HG03139 (cell line): ENCODE measurements around the gene SMNDC1.
"Not testable (repeated sequence)": the region's sequence is repeated elsewhere in the genome, so short reads cannot be mapped to it uniquely, and the experiment has no call there.

ENCODE experiments used
- ATAC-seq: cut with Tn5 transposase; IDR thresholded peaks from one replicate; pipeline ENCODE4 v1.9.1; 2021; ENCODE audit not compliant: unreplicated experiment

SMNDC1 gene

GRCh38 chr10:110258542-110258941, 46.2 kb downstream of the SMNDC1 start:
- ATAC-seq, result no peak

DNA sequence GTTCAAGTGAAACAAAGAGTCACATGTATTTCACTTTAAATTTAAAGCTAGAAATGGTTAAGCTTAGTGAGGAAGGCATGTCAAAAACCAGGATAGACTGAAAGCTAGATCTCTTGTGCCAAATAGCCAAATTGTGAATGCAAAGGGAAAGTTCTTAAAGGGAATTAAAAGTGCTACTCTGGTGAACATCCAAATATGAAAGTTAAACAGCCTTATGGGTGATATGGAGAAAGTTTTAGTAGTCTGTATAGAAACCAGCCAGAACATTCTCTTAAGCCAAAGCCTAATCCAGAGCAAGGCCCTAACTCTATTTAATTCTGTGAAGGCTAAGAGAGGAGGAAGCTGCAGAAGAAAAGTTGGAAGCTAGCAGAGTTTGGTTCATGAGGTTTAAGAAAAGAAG, 50.3 kb downstream of the SMNDC1 start:
- ATAC-seq, result no peak

DNA sequence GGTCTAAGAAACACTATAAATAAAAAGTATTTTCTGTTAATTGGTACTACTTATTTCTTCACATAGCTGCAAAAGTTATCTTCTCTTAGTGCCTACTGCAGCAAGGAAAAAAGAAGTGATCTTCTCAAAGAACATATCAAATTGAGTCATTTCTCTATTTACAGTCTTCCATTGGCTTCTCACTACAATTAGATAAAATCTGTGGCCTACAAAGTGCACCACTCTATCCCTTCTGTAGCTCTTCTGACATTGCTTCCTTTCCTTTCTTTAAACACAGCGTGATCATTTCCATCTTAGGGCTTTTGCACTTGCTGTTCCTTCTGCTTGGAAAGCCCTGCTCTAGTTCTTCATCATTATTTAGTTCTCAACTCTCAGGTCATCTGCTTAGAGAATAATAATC, 52.6 kb downstream of the SMNDC1 start:
- ATAC-seq, result no peak

DNA sequence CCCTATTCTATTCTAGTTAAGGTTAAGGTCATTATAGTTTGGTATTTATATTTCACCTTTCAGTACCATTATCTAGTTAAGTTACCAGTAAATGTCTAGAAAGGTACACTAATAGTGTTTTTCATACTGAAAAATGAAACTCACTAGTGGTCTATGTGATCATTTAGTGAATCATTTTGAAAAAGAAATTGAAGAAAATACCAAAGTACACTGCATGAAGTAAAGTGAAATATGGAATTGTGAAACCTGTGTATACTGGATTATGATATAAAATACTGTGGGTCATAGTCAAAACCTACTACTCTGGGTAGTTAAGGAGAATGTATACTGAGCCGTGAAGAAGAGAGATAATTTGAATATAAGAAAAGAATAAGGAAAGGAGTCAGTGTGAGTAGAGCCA, 53.3 kb downstream of the SMNDC1 start:
- peak; percentile 78 for ATAC-seq

DNA sequence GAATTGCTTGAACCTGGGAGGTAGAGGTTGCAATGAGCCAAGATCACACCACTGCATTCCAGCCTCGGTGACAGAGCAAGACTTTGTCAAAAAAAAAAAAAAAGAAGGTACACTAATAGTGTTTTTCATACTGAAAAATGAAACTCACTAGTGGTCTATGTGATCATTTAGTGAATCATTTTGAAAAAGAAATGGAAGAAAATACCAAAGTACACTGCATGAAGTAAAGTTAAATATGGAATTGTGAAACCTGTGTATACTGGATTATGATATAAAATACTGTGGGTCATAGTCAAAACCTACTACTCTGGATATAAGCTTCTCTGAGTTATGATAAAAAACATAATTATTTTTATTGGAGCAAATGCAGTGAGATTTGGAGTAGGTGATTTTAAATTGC, 55.2 kb downstream of the SMNDC1 start:
- peak; percentile 58 for ATAC-seq

DNA sequence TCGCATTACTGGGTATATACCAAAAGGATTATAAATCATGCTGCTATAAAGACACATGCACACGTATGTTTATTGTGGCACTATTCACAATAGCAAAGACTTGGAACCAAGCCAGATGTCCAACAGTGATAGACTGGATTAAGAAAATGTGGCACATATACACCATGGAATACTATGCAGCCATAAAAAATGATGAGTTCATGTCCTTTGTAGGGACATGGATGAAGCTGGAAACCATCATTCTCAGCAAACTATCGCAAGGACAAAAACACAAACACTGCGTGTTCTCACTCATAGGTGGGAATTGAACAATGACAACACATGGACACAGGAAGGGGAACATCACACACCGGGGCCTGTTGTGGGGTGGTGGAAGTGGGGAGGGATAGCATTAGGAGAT, 56.9 kb downstream of the SMNDC1 start:
- not testable (repeated sequence) for ATAC-seq

DNA sequence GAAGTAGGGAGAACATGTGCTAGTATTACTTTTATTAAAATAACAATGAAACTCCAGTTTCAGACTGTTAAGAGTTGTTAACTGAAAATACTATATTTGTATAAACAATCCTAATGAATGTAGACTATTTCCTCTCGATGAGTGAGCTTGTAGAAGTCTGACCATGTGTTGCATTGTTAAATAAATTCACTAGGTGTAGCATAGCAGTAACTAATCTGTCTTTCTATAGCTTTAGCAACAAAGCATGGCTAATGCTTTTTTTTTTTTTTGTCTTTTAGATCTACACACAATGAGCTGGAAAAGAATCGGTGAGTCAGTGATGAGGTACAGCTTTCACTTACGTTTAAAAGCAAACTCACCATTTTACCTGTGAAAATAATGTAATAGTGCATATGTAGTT, 60.2 kb downstream of the SMNDC1 start:
- no peak for ATAC-seq

DNA sequence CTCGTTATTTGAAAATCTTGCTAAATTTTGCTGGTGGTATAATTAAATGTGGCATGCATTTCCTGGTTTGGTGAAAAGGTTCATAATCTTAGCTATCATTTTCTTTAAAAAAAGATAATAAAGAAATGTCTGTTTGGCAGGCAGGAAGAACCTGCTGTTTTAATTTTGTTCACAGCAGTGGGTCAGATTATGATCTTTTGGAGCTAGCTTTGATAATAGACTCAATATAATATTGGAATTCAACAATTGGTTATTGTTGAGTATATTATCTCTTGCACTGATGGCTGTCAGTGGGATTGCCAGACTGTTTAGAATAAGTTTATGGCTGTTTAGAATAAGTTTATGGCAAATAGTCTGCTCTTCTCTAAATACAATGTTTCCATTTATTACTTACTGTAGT, 62.2 kb downstream of the SMNDC1 start:
- ATAC-seq, result no peak

- no peak for ATAC-seq
Measured at GRCh38 chr10:110241841-110242240, 62.9 kb downstream of the SMNDC1 start.

DNA sequence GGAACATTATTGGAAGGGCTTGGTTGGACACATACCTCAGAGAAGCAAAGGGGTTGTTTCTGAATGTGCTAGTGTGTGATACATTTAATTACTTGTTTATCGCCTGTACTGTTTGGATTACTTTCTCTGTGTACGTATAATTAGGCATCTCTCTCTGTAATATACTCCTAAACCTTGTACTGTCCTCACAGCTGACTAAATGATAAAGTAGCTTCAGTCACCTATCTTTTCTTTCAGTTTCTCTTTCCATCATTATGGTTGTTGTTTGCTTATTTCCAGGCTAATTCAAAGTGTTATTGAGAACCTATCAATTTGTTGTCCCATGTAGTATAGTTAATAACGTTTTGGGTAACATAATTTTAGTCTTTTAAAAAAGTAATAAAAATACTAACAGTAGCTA, 63.3 kb downstream of the SMNDC1 start:
- no peak for ATAC-seq
